ENCODE measurements around the gene COL3A1.

COL3A1 gene

DNA sequence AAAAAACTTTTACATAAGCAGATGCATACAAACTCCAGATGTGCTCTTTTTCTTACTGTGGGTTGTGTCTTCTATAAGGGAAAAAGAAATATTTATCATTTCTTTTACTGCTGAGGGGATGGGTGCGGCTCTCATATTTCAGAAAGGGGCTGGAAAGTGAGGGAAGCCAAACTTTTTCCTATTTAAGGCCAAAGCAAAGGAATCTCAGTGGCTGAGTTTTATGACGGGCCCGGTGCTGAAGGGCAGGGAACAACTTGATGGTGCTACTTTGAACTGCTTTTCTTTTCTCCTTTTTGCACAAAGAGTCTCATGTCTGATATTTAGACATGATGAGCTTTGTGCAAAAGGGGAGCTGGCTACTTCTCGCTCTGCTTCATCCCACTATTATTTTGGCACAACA lies at the start of gene COL3A1:
Gene COL3A1, plus strand, starts transcription at position 210 of the 400 bp plus-strand sequence. Its CDS starts 117 bp downstream, at position 327.
- no peak for FAIRE-seq

DNA sequence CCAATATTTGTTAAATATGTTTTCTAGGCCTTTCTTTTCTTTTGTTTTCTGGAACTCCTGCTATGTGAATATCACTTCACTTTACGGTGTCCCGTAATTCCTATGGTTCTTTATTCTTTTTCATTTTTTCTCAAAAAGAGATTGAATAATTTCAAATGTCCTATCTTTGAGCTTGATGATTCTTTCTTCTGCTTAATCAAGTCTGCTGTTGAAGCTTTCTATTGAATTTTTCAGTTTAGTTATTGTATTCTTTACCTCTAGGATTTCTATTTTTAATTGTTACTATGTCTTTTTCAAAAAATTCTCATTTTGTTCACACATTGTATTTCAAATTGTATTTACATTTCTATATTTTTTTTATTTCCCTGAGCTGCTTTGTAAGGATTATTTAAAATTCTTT lies 45.5 kb upstream of the COL3A1 start:
- no peak for FAIRE-seq

DNA sequence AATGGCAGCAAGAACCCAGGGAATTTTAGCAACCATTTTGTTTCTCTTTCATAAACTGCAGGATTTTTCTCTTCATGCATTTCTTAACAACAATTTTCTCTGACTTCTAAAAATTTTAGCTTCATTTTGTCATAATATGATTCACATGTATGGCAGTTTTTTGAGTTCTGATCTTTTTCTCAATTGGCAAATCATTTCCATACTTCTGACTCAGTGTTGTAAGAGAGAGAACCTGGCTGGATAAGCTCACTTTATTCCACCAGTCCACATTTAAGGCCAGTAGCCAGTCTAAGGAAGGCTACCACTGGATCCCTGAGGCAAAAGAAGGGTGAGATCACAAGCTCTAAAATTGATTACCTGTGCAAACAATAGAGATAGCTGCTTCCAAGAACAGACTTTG lies 42.8 kb upstream of the COL3A1 start:
- FAIRE-seq: no peak

- FAIRE-seq: no peak
Measured at GRCh38 chr2:188937228-188938220, 36.6 kb upstream of the COL3A1 start.

DNA sequence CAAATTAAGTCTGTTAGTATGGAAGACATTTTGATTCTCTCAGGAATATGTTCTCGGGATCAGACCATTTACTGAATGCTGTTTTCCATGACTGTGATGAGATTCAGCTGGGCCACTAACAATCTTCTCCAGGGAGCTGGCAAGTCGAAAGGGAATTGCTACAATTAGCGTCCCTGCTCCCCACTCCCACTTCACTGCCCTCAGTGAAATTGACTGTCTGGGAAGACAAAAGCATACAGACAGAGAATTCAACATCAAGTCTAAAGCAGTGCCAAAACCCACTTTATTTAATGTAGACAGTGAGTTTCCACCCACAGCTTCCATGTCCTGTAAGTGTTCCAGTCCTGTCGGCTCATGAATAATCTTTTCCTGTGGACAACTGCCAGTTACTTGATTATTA lies 34.0 kb upstream of the COL3A1 start:
- FAIRE-seq: no peak

DNA sequence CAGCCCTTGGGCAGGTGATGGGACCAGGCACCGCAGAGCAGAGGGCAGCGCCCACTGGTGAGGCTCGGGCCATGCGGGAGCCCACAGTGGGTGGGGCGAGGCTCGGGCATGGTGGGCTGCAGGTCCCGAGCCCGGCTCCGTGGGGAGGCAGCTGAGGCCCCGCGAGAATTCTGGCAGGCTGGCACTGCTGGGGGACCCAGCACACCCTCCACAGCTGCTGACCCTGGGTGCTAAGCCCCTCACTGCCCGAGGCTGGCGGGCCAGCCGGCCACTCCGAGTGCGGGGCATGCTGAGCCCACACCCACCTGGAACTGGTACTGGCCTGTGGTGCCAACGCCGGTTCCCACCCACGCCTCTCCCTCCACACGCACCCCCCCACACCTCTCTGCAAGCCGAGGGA lies 29.7 kb upstream of the COL3A1 start:
- FAIRE-seq: no peak

DNA sequence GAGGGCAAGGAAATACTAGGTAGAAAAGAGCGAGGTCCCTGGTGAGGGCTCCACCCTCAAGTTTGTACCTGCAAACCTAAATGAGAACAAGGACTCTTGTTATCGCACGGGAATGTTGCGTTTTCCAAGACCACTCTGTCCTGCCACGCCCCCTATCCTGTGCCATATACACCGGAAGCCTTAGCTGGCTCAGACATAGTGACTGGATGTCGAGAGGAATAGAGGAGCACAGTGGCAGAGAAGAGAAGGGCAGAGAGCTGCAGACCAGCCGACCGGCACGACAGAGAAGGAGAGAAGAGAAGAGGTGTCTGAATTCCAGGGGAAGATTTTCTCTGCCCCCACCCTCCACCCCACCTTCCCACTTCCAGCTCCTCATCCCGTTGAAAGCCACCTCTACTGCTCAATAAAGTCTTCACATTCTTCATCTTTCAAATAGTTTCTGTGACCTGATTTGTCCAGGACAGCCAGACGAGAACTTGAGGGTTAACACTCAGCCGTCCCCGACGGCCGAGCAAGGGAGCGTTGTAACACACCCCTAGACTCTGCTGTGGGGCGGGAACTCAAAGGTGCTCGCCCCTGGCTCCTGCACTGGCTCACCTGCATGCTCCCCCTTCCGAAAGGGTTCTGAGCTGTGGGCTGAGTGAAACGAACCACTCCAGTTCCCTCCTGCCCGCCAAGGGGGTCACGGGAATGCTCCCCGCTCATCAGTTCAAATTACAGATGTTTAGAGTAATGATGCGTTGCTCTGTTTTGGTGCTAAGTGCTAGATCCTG lies 24.9 kb upstream of the COL3A1 start:
- no peak for FAIRE-seq

- FAIRE-seq: no peak
Measured at GRCh38 chr2:188952901-188953300, 21.3 kb upstream of the COL3A1 start.

DNA sequence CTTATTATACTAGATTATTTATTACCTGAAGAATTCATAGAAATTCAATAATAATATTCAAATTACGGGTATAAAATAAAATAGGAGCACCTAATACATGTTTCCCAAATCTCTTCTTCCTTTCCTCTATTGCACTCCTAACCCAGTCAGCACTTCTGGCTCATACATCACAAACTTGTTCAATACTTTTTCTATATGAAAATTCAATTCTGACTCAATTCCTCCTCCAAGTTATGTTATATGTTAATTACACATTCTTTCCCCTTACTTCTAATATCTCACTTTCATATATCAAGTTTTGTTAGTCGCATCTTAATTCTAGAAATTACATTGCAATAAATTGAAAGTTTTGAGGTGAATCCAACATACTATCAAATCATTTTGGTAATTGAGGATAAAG lies 17.9 kb upstream of the COL3A1 start:
- no peak for FAIRE-seq

- FAIRE-seq: no peak
Measured at GRCh38 chr2:188956961-188957360, 17.2 kb upstream of the COL3A1 start.

DNA sequence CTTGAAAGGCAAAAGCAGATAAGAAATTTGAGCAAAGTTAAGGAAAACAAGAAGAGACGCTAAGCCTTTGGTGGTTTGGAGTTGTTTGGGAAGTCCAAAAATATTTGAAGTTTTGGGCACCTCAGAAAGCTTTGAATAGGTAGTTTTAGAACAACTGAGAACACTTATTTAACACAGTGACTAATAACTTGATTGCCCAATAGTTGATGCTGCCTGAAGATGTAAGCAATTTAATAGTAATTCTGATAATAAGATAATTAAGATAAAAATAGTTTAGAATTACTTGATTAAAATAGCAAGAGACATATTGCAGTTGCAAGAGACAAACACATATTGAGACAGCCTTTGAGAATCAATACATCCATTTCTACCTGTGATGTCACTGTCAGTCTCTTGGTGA lies 16.5 kb upstream of the COL3A1 start:
- FAIRE-seq: no peak

DNA sequence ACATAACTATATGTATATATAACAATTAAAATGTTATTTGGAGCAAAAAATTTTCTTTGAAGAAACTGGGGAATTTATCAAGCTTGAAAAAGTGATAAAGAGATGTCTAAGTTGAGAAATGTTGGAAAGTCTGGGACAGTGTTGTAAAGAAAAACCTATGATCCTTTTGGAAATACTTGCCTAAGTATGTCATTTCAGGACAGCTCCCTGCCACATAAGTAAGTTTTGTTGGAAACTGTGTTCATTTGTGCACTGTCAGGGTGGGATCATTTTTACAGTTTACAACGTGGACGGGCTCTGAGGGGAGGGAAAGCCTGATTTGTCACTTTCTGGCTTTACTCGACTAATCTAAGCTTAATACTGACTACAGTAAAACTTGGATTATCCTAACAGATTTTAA lies 10.4 kb upstream of the COL3A1 start:
- no peak for FAIRE-seq

GRCh38 chr2:188964976-188965546 lies 9.1 kb upstream of the COL3A1 start:
- no peak for FAIRE-seq

- no peak for FAIRE-seq
Measured at GRCh38 chr2:188965563-188965962, 8.6 kb upstream of the COL3A1 start.

DNA sequence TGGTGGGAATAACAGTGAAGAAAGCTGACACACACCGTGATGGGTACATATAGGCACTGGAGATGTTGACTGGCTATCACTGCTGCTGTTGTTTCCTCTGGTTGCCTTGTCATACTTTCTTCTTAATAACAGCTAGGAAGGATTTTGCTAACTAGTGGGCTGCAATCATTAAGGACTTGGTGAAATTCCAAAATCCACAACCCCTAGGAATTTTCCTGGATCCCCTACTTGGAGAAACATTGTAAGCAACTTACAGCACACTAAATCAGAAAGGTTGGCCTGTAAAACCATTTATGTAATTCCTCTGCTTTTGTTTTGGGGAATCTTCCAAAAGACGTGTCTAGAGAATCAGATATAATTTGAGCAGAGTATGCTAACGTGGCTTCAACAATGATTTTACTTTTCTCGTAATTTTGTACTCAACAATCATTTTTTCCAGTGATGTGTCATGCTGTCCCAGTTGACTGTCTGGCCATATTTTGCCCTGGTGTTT lies 8.0 kb upstream of the COL3A1 start:
- FAIRE-seq: no peak

- no peak for FAIRE-seq
Measured at GRCh38 chr2:188966728-188967440, 7.3 kb upstream of the COL3A1 start.

DNA sequence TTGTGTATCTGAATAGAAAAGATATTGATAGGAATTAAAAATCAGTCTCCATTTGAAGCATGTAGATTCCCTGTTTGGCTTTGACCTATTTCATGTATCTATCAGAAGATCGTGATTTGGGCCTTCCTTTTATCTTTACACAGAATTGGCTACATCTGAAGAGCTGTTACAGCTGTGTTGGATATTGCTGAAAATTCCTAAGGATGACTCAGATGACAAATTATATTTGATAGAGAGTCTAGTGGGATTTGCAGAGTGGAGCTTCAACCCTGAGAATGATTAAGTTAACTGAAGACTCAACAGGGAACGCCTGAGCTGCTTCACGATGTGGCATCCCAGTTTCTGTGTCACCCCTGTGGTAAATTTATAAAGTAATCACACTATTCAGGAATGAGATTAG lies 4.9 kb upstream of the COL3A1 start:
- no peak for FAIRE-seq

- peak; percentile 66 for FAIRE-seq
Measured at GRCh38 chr2:188969651-188970050, 4.5 kb upstream of the COL3A1 start.

- no peak for FAIRE-seq
Measured at GRCh38 chr2:188970211-188970610, 4.0 kb upstream of the COL3A1 start.

DNA sequence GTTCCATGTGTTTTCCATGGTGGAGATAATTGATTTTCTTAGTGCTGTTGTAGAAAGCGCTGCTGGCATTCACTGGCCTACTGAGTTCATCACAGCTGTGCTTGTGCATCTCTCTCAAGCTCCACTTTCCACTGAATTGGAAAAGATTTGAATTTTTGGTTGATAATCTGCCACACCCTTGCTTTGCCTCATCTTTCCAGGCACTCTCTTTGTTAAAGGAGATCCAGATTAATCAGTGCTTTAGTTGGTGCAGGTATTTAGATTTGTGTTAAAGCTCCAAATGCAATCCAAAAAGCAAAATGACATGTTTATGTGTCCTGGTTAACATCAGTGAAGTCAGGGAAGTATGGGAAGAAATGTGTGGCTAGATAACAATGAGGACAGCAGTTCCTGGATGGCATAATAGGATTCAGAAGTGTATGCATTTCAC lies 2.7 kb upstream of the COL3A1 start:
- FAIRE-seq: no peak

DNA sequence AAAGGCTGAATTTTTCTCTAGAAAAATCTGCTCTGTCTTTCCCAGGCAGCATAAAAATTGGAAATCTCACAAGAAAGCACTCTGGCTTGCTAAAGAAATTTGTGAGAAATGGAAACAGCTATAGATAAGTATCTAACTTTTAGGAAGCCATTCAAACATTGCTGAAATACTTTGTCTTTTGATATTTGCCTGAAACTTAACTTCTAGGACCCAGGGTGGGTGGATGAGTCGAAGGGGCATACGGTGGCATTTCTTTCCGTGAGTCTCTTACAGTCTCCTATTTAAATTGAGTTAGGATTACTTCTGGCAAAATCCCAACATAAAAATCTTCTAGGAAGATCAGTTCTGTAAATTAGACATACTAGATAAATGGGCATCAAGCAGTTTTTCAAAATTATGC lies 532 bp upstream of the COL3A1 start:
- no peak for FAIRE-seq

DNA sequence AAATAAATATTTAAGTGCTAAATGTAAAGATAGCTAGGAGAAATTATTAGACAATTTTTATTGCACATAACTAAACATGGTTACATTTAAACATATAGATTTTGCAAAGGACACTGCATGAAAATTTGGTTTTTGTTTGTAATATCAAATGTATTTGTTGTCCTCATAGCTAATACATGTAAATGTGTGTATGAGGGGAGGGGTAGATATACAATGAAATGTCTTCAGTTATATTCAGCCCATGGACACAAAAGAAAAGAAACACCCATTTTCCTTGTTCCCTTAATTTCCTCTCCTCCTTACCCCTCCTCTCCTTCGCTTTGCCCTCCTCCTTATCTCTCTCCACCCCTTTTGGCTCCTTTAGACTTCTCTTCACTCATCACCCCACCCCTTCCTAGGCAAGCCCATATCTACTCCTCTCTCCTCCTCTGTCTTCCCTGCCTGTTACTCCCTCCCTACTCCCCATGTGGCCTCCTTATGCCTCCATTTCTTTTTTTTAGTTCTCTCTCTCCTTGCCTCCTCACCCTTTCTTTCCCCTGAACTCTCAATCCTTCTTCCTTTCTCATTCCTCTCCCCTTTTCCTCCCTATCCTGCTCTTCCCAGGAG lies 1.4 kb downstream of the COL3A1 start:
- FAIRE-seq: no peak

Measured in A204.1 (cell line).